HG02610 (cell line): ENCODE data around the gene DHRS3.
"Not testable (repeated sequence)": the region's sequence is repeated elsewhere in the genome, so short reads cannot be mapped to it uniquely, and the experiment has no call there.

Experiments
- ATAC-seq: cut with Tn5 transposase; IDR thresholded peaks from one replicate; pipeline ENCODE4 v1.9.1; 2021; ENCODE audit warnings: mild to moderate bottlenecking, moderate library complexity; ENCODE audit not compliant: unreplicated experiment

Gene DHRS3

GRCh38 chr1:12540580-12541273 lies 77.3 kb downstream of the DHRS3 start:
- ATAC-seq: no peak

GRCh38 chr1:12539705-12540579 lies 78.1 kb downstream of the DHRS3 start:
- ATAC-seq: no peak

- no peak for ATAC-seq
These were observed 78.7 kb downstream of the DHRS3 start for GRCh38 chr1:12539320-12539704.

- not testable (repeated sequence) for ATAC-seq
These were observed 79.5 kb downstream of the DHRS3 start for GRCh38 chr1:12538536-12538935.

- ATAC-seq: no peak
These were observed 80.0 kb downstream of the DHRS3 start for GRCh38 chr1:12537906-12538461.

GRCh38 chr1:12537294-12537693 lies 80.7 kb downstream of the DHRS3 start:
- no peak for ATAC-seq

- no peak for ATAC-seq
These were observed 81.9 kb downstream of the DHRS3 start for GRCh38 chr1:12536023-12536639.

GRCh38 chr1:12532405-12533315 lies 85.3 kb downstream of the DHRS3 start:
- ATAC-seq: no peak

GRCh38 chr1:12531179-12531499 lies 86.9 kb downstream of the DHRS3 start:
- ATAC-seq: no peak

GRCh38 chr1:12530462-12531178 lies 87.4 kb downstream of the DHRS3 start:
- ATAC-seq: no peak

GRCh38 chr1:12529640-12530174 lies 88.3 kb downstream of the DHRS3 start:
- ATAC-seq: no peak

GRCh38 chr1:12528021-12528852 lies 89.8 kb downstream of the DHRS3 start:
- no peak for ATAC-seq

- no peak for ATAC-seq
These were observed 90.4 kb downstream of the DHRS3 start for GRCh38 chr1:12527564-12527963.

GRCh38 chr1:12525311-12526181 lies 92.5 kb downstream of the DHRS3 start:
- no peak for ATAC-seq

GRCh38 chr1:12524266-12524665 lies 93.7 kb downstream of the DHRS3 start:
- no peak for ATAC-seq

- ATAC-seq: not testable (repeated sequence)
These were observed 95.2 kb downstream of the DHRS3 start for GRCh38 chr1:12522780-12523179.

- no peak for ATAC-seq
These were observed 96.9 kb downstream of the DHRS3 start for GRCh38 chr1:12521096-12521495.
